Ovary (tissue), 3 donors: ENCODE data around the gene CGB1.

Experiments
- CTCF ChIP-seq, 3 donors: fragments of 450-650 bp in 2 of 3; fragments of 200-600 bp in 1 of 3; IDR thresholded peaks; one replicate each; pipeline versions ENCODE4 v1.5.1 to v1.8.0; 2016 to 2022; ENCODE audit warnings: antibody characterized with exemption in 3 of 3, mild to moderate bottlenecking in 1 of 3
- EP300 ChIP-seq: sonication (generic); formaldehyde crosslinking; IDR thresholded peaks from one replicate; pipeline ENCODE4 v1.6.1; 2017; ENCODE audit warnings: antibody characterized with exemption
- POLR2A ChIP-seq: fragments of 450-650 bp; IDR thresholded peaks from one replicate; pipeline ENCODE4 v1.6.1; 2017; ENCODE audit warnings: antibody characterized with exemption, mild to moderate bottlenecking, moderate library complexity
- donor health status: DM: no; HTN: no; CAD: no.

DNA sequence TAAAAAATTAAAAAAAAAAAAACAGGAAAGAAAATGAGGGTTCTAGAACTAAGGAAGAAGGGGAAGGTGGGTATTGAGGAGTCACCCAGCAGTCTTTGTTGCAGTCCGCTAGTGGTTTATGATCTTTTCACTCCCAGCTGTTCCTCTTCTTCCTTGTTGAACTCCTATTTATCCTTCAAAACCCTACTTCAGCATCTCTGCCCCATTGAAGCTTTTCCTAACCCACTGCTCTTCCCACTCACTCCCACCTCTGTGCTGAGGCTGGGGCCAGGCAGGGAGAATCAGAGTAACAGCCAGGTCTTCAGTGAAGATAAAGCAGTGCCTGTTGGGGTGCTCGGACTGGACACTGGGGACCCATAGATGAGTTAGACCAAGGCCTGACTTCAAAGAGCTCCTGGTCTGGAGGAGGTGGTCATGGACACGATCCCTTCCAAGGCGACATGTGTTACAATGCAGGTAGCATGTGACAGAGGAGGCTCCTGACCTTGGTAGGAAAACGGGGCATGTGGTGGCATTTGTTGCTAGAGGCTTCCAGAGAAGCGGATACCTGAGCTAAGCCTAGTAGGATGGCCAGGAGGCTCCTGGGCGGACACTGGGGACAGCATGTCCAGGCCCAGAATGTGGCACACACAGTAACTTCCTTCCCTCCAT, 31.6 kb downstream of the CGB1 start:
- no peak for TF ChIP-seq CTCF (IDR thresholded peaks at IDR 0.05)
- no peak for TF ChIP-seq POLR2A
- no peak for TF ChIP-seq EP300
